K562 (cell line): ENCODE data around the gene LRRC8C. TPM values are rescaled to one million over a fixed set of nuclear protein-coding genes. Genes with fewer than 3 reads are reported as not detected.

Source experiments
- ATF1 ChIP-seq, 2 experiments: fragments of 450-650 bp in 1 of 2; IDR thresholded peaks; 2 replicates each; pipeline ENCODE4 v1.6.1; 2016; ENCODE audit warnings: missing compliant biosample characterization in 1 of 2, missing genetic modification characterization in 1 of 2
- BRD9 ChIP-seq: fragments of 450-650 bp; IDR thresholded peaks from 2 replicates; pipeline ENCODE4 v1.6.1; 2018; ENCODE audit warnings: low read depth; ENCODE audit not compliant: partially characterized antibody
- CEBPG ChIP-seq, 3 experiments: fragments of 200-800 bp in 1 of 3; sonication (Bioruptor generic) in 1 of 3; sonication (generic) in 1 of 3; formaldehyde crosslinking in 1 of 3; IDR thresholded peaks in 2 of 3; conservative IDR thresholded peaks in 1 of 3; 2 replicates each; pipeline versions ENCODE4 v1.6.1 to v1.8.0; 2016 to 2022; ENCODE audit warnings: missing compliant biosample characterization in 2 of 3, missing genetic modification characterization in 2 of 3, mild to moderate bottlenecking in 1 of 3, missing genetic modification reagents in 1 of 3
- DNMT1 ChIP-seq: fragments of 450-650 bp; IDR thresholded peaks from 2 replicates; pipeline ENCODE4 v1.6.1; 2016; ENCODE audit warnings: antibody characterized with exemption, mild to moderate bottlenecking
- ETV1 ChIP-seq: fragments of 450-650 bp; conservative IDR thresholded peaks from 2 replicates; pipeline ENCODE4 v1.6.1; 2016; ENCODE audit warnings: missing genetic modification characterization, control low read depth, low read depth, missing compliant biosample characterization
- FOXK1 ChIP-seq: sonication (generic); formaldehyde crosslinking; IDR thresholded peaks from 2 replicates; pipeline ENCODE4 v1.8.0; 2022; ENCODE audit warnings: missing genetic modification reagents, mild to moderate bottlenecking, borderline replicate concordance
- GABPB2 ChIP-seq: fragments of 250-450 bp; sonication (Bioruptor Pico); conservative IDR thresholded peaks from 2 replicates; pipeline ENCODE4 v1.5.1; 2021; ENCODE audit warnings: mild to moderate bottlenecking
- GATAD2B ChIP-seq: fragments of 450-650 bp; IDR thresholded peaks from 2 replicates; pipeline ENCODE4 v1.6.1; 2017; ENCODE audit warnings: mild to moderate bottlenecking, borderline replicate concordance
- IRF2 ChIP-seq: sonication (generic); formaldehyde crosslinking; IDR thresholded peaks from 2 replicates; pipeline ENCODE4 v1.8.1; 2022; ENCODE audit warnings: mild to moderate bottlenecking, missing genetic modification reagents
- KLF10 ChIP-seq: fragments of 250-450 bp; sonication (Bioruptor Pico); IDR thresholded peaks from 2 replicates; pipeline ENCODE4 v1.6.1; 2021; ENCODE audit warnings: matching md5 sums
- MIER1 ChIP-seq: fragments of 450-650 bp; IDR thresholded peaks from 2 replicates; pipeline ENCODE4 v1.6.1; 2016; ENCODE audit warnings: antibody characterized with exemption, mild to moderate bottlenecking, low read depth
- PCBP1 ChIP-seq: fragments of 200-400 bp; formaldehyde crosslinking; IDR thresholded peaks from 2 replicates; pipeline ENCODE4 v1.6.1; 2018; ENCODE audit warnings: mild to moderate bottlenecking, low read depth, low read length; ENCODE audit not compliant: poor library complexity, severe bottlenecking
- PCBP2 ChIP-seq: fragments of 200-400 bp; formaldehyde crosslinking; IDR thresholded peaks from 2 replicates; pipeline ENCODE4 v1.6.1; 2018; ENCODE audit warnings: low read length, low read depth, mild to moderate bottlenecking, moderate library complexity; ENCODE audit not compliant: poor library complexity, severe bottlenecking
- POLR2AphosphoS5 ChIP-seq: IDR thresholded peaks from 2 replicates; pipeline ENCODE4 v1.6.1; 2011; ENCODE audit warnings: mild to moderate bottlenecking, low read depth, low read length, moderate library complexity; ENCODE audit not compliant: control insufficient read depth, insufficient read depth
- SOX6 ChIP-seq: fragments of 450-650 bp; IDR thresholded peaks from 2 replicates; pipeline ENCODE4 v1.6.1; 2014; ENCODE audit warnings: mild to moderate bottlenecking
- SRF ChIP-seq, 2 experiments: fragments of 250-450, 450-650 bp in 1 of 2; sonication (Bioruptor Pico) in 1 of 2; sonication (generic) in 1 of 2; formaldehyde crosslinking; IDR thresholded peaks; 2 replicates each; pipeline versions ENCODE4 v1.5.0 to v1.5.1; 2020 to 2022; ENCODE audit warnings: mild to moderate bottlenecking in 1 of 2, missing genetic modification reagents in 1 of 2
- STAT5A ChIP-seq: IDR thresholded peaks from 2 replicates; pipeline ENCODE4 v1.6.1; 2012; ENCODE audit warnings: low read length, inconsistent platforms, borderline replicate concordance
- TAF7 ChIP-seq: fragments of 450-650 bp; IDR thresholded peaks from 2 replicates; pipeline ENCODE4 v1.6.1; 2016; ENCODE audit warnings: missing genetic modification characterization, missing compliant biosample characterization
- XRCC4 ChIP-seq: IDR thresholded peaks from one replicate; pipeline ENCODE4 v1.6.1; 2011; ENCODE audit not compliant: insufficient read depth, insufficient read length; ENCODE audit errors: extremely low read depth
- ZKSCAN3 ChIP-seq: fragments of 250-450 bp; sonication (Bioruptor Pico); IDR thresholded peaks from 2 replicates; pipeline ENCODE4 v1.4.0; 2020
- ZNF3 ChIP-seq: fragments of 250-450 bp; sonication (Bioruptor Pico); IDR thresholded peaks from 2 replicates; pipeline ENCODE4 v1.5.0; 2021; ENCODE audit warnings: mild to moderate bottlenecking, moderate library complexity
- ZNF79 ChIP-seq: fragments of 250-450 bp; sonication (Bioruptor Pico); IDR thresholded peaks from 2 replicates; pipeline ENCODE4 v1.4.0; 2020; ENCODE audit warnings: low read depth, mild to moderate bottlenecking, moderate library complexity
- ZZZ3 ChIP-seq: fragments of 450-650 bp; IDR thresholded peaks from 2 replicates; pipeline ENCODE4 v1.6.1; 2016; ENCODE audit warnings: antibody characterized with exemption, mild to moderate bottlenecking, moderate library complexity
- polyA plus RNA-seq, 8 experiments: library from polyadenylated mRNA; depleted of rRNA in 4 of 8; stranded (reverse) in 5 of 8; unstranded in 3 of 8; fragments of >200 nt; fragmentation: Nextera tagmentation in 2 of 8; fragmentation: Illumina TruSeq in 1 of 8; extraction: Ambion mirVana in 2 of 8; extraction: Trizol in 1 of 8; gene quantifications; 2 replicates each; pipeline versions ENCODE4 v1.2.1 to v1.2.3, GENCODE V29; 2011 to 2014; ENCODE audit warnings: inconsistent platforms in 1 of 8, missing spikeins in 1 of 8
- total RNA-seq, 7 experiments: library from RNA; depleted of rRNA in 6 of 7; stranded (reverse); fragments of >200 nt in 6 of 7; fragmentation: Illumina TruSeq in 2 of 7; extraction: Trizol in 2 of 7; gene quantifications; 2 replicates each; pipeline versions ENCODE4 v1.2.1 to v1.2.3, GENCODE V29; 2011 to 2021; ENCODE audit warnings: low replicate concordance in 1 of 7
- TF ChIP-seq, protein P1 (sequence below): fragments of 250-450 bp; sonication (Bioruptor Pico); IDR thresholded peaks from 2 replicates; pipeline ENCODE4 v1.4.0; 2020
- TF ChIP-seq, protein P2 (sequence below): sonication (generic); formaldehyde crosslinking; IDR thresholded peaks from 2 replicates; pipeline ENCODE4 v1.9.0; 2022; ENCODE audit warnings: mild to moderate bottlenecking, missing genetic modification reagents

The LRRC8C gene
- total and polyA plus RNA-seq, 9 of the 15 experiments (the other 6 are each of a cell fraction or from before 2014, with no cell fraction given), result 1.00 to 12.5 (median 4.5) TPM

DNA sequence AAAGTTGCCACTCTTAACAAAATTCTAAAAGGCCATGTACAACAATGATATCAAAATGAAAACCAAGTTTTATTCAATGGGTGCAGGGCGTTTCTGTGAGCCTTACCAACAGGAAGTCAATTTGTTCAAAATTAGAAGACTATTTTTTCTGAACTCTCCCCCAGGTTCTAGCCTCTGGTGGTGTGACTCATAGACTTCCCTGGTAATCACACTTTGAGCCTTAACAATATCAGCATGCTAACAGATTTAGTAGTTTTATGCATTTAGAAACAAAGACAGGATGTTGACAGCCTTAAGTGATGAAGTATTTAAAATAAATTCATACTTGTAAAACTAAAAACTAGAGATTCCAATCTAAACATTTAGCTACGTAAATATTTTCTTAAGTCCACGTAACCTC is 88.4 kb downstream of the LRRC8C start (continued):
- TF ChIP-seq PCBP1 (no peak), STAT5A (peak; percentile 28; the same call in 1 of the 2 replicates), TAF7 (tag) (no peak), MIER1 (no peak), PCBP2 (no peak), SOX6 (peak; percentile 34; the same call in 1 of the 2 replicates), ZKSCAN3 (no peak), IRF2 (CRISPR knock-in tag) (no peak), BRD9 (no peak), GABPB2 (CRISPR knock-in tag) (no peak), SRF (CRISPR knock-in tag; IDR thresholded peaks at IDR 0.05) (no peak), ZNF79 (CRISPR knock-in tag) (no peak), FOXK1 (CRISPR knock-in tag) (no peak), ZZZ3 (no peak), GATAD2B (no peak), DNMT1 (no peak), CEBPG (CRISPR knock-in tag; IDR thresholded peaks at IDR 0.05) (no peak), CEBPG (tag; conservative IDR thresholded peaks at IDR 0.05 in 1 of 2, IDR thresholded peaks at IDR 0.05 in 1 of 2) (no peak), XRCC4 (no peak), ETV1 (no peak), ZNF3 (CRISPR knock-in tag) (no peak), KLF10 (CRISPR knock-in tag) (no peak), POLR2AphosphoS5 (no peak), ATF1 (CRISPR knock-in tag; IDR thresholded peaks at IDR 0.05) (no peak), ATF1 (tag; IDR thresholded peaks at IDR 0.05) (no peak)
- TF ChIP-seq, protein P1, sequence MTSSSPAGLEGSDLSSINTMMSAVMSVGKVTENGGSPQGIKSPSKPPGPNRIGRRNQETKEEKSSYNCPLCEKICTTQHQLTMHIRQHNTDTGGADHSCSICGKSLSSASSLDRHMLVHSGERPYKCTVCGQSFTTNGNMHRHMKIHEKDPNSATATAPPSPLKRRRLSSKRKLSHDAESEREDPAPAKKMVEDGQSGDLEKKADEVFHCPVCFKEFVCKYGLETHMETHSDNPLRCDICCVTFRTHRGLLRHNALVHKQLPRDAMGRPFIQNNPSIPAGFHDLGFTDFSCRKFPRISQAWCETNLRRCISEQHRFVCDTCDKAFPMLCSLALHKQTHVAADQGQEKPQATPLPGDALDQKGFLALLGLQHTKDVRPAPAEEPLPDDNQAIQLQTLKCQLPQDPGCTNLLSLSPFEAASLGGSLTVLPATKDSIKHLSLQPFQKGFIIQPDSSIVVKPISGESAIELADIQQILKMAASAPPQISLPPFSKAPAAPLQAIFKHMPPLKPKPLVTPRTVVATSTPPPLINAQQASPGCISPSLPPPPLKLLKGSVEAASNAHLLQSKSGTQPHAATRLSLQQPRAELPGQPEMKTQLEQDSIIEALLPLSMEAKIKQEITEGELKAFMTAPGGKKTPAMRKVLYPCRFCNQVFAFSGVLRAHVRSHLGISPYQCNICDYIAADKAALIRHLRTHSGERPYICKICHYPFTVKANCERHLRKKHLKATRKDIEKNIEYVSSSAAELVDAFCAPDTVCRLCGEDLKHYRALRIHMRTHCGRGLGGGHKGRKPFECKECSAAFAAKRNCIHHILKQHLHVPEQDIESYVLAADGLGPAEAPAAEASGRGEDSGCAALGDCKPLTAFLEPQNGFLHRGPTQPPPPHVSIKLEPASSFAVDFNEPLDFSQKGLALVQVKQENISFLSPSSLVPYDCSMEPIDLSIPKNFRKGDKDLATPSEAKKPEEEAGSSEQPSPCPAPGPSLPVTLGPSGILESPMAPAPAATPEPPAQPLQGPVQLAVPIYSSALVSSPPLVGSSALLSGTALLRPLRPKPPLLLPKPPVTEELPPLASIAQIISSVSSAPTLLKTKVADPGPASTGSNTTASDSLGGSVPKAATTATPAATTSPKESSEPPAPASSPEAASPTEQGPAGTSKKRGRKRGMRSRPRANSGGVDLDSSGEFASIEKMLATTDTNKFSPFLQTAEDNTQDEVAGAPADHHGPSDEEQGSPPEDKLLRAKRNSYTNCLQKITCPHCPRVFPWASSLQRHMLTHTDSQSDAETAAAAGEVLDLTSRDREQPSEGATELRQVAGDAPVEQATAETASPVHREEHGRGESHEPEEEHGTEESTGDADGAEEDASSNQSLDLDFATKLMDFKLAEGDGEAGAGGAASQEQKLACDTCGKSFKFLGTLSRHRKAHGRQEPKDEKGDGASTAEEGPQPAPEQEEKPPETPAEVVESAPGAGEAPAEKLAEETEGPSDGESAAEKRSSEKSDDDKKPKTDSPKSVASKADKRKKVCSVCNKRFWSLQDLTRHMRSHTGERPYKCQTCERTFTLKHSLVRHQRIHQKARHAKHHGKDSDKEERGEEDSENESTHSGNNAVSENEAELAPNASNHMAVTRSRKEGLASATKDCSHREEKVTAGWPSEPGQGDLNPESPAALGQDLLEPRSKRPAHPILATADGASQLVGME (CRISPR knock-in tag), result no peak
- TF ChIP-seq, protein P2, sequence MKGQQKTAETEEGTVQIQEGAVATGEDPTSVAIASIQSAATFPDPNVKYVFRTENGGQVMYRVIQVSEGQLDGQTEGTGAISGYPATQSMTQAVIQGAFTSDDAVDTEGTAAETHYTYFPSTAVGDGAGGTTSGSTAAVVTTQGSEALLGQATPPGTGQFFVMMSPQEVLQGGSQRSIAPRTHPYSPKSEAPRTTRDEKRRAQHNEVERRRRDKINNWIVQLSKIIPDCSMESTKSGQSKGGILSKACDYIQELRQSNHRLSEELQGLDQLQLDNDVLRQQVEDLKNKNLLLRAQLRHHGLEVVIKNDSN (CRISPR knock-in tag), result no peak
